Fibroblast of skin of abdomen (primary cell): Measurements from ENCODE around the gene DSC3.

ENCODE experiments used
- DNase-seq: peaks from one replicate; pipeline ENCODE4 v3.0.0-alpha.2; 2013

Gene DSC3

GRCh38 chr18:30969670-30970170, 72.8 kb downstream of the DSC3 start:
- DNase-seq: no peak

- no peak for DNase-seq
Observed at GRCh38 chr18:30967701-30968100, 74.8 kb downstream of the DSC3 start.

GRCh38 chr18:30965237-30965636, 77.3 kb downstream of the DSC3 start:
- DNase-seq: no peak

GRCh38 chr18:30960661-30961060, 81.9 kb downstream of the DSC3 start:
- no peak for DNase-seq

- DNase-seq: no peak
Observed at GRCh38 chr18:30957066-30957465, 85.5 kb downstream of the DSC3 start.

GRCh38 chr18:30954262-30954661, 88.3 kb downstream of the DSC3 start:
- DNase-seq: no peak

- DNase-seq: no peak
Observed at GRCh38 chr18:30945761-30946160, 96.8 kb downstream of the DSC3 start.

GRCh38 chr18:30944773-30945417, 97.6 kb downstream of the DSC3 start:
- DNase-seq: no peak

GRCh38 chr18:30940952-30941539, 101.5 kb downstream of the DSC3 start:
- DNase-seq: no peak
